ENCODE results near the gene EIF2B4. TPM values are rescaled to one million over a fixed set of nuclear protein-coding genes. Genes with fewer than 3 reads are reported as not detected.

The EIF2B4 gene
- polyA plus RNA-seq, 3 donors, result 29.5 to 42.3 (median 39.3) TPM

GRCh38 chr2:27398962-27399361, 28.8 kb upstream of the EIF2B4 start:
- Mint-ChIP-seq H3K4me3 (no peak overlapping the region), H3K27ac (peak overlapping the region in 3 of 7 donors; percentile 7 to 78 (median 65)), H3K36me3 (peaks cover 11 to 38% of the 10 kb centered on the region in 2 donors), H3K27me3 (ENCODE audit: low read depth in 3 of 3) (peaks cover 0 to 2% (median 2%) of the 10 kb centered on the region in 3 donors), H3K9me3 (no peaks in the 10 kb centered on the region), H3K4me1 (peaks cover 2% of the 10 kb centered on the region)
- H3K27ac ChIP-seq (ENCODE audit: low read depth in 1 of 2, low read length in 2 of 2), result no peak overlapping the region
- peaks cover 3 to 22% of the 10 kb centered on the region in 2 donors for H3K36me3 ChIP-seq (replicated peaks in 1 of 2; ENCODE audit: control insufficient read depth in 1 of 2, insufficient read depth in 2 of 2, low read length in 2 of 2)
- H3K4me1 ChIP-seq (ENCODE audit: control insufficient read depth in 1 of 2, insufficient read depth in 2 of 2, low read length in 2 of 2), result no peaks in the 10 kb centered on the region
- no peaks in the 10 kb centered on the region for H3K27me3 ChIP-seq (ENCODE audit: control insufficient read depth in 2 of 2, insufficient read depth in 2 of 2, low read length in 2 of 2)
- H3K4me3 ChIP-seq (replicated peaks in 1 of 3; ENCODE audit: low read depth in 2 of 3, low read length in 3 of 3), result no peak overlapping the region
- no peak overlapping the region for H3K9ac ChIP-seq (ENCODE audit: insufficient read depth, low read length, poor library complexity, severe bottlenecking)
- peaks cover 100% of the 10 kb centered on the region for H3K79me2 ChIP-seq (ENCODE audit: insufficient read depth, low read length)
- no peak for DNase-seq
- H4K20me1 ChIP-seq (ENCODE audit: insufficient read depth, low read length), result peaks cover 56% of the 10 kb centered on the region
- intact Hi-C loops (cut with micrococcal nuclease), result no loop called here
- 100% methylated on average over 3 of the region's 5 CpGs for WGBS (ENCODE audit: insufficient coverage)
- H2AFZ ChIP-seq (ENCODE audit: insufficient read depth, low read depth, low read length, poor library complexity, severe bottlenecking), result no peak overlapping the region
- H3K9me3 ChIP-seq (replicated peaks in 1 of 2; ENCODE audit: control insufficient read depth in 1 of 2, insufficient read depth in 1 of 2, low read length in 2 of 2), result no peaks in the 10 kb centered on the region
- H3K4me2 ChIP-seq (replicated peaks; ENCODE audit: extremely low read depth, low read length, poor library complexity, severe bottlenecking), result no peak overlapping the region
- no peak for TF ChIP-seq CTCF (IDR thresholded peaks at IDR 0.05)

- H2AFZ ChIP-seq (ENCODE audit: insufficient read depth, low read depth, low read length, poor library complexity, severe bottlenecking), result no peak overlapping the region
- peaks cover 26% of the 10 kb centered on the region for H4K20me1 ChIP-seq (ENCODE audit: insufficient read depth, low read length)
- H3K27ac Mint-ChIP-seq, result peak overlapping the region in 1 of 7 donors; percentile 36
- DNase-seq, result no peak
- no peaks in the 10 kb centered on the region for H3K4me1 Mint-ChIP-seq
- no peak for TF ChIP-seq CTCF (IDR thresholded peaks at IDR 0.05)
- H3K27me3 ChIP-seq (ENCODE audit: control insufficient read depth in 2 of 2, insufficient read depth in 2 of 2, low read length in 2 of 2), result no peaks in the 10 kb centered on the region
- no peak overlapping the region for H3K4me2 ChIP-seq (replicated peaks; ENCODE audit: extremely low read depth, low read length, poor library complexity, severe bottlenecking)
- H3K9me3 ChIP-seq (replicated peaks in 1 of 2; ENCODE audit: control insufficient read depth in 1 of 2, insufficient read depth in 1 of 2, low read length in 2 of 2), result no peaks in the 10 kb centered on the region
- H3K36me3 ChIP-seq (replicated peaks in 1 of 2; ENCODE audit: control insufficient read depth in 1 of 2, insufficient read depth in 2 of 2, low read length in 2 of 2), result peaks cover 7 to 28% of the 10 kb centered on the region in 2 donors
- no peak overlapping the region for H3K4me3 ChIP-seq (replicated peaks in 1 of 3; ENCODE audit: low read depth in 2 of 3, low read length in 3 of 3)
- H3K79me2 ChIP-seq (ENCODE audit: insufficient read depth, low read length), result peaks cover 99% of the 10 kb centered on the region
- no peaks in the 10 kb centered on the region for H3K4me1 ChIP-seq (ENCODE audit: control insufficient read depth in 1 of 2, insufficient read depth in 2 of 2, low read length in 2 of 2)
- 98% methylated on average over 25 of the region's 33 CpGs for WGBS (ENCODE audit: insufficient coverage)
- no peak overlapping the region for H3K27ac ChIP-seq (ENCODE audit: low read depth in 1 of 2, low read length in 2 of 2)
- no peak overlapping the region for H3K9ac ChIP-seq (ENCODE audit: insufficient read depth, low read length, poor library complexity, severe bottlenecking)
- intact Hi-C loops (cut with micrococcal nuclease), result no loop called here
- no peaks in the 10 kb centered on the region for H3K27me3 Mint-ChIP-seq (ENCODE audit: low read depth in 3 of 3)
- H3K4me3 Mint-ChIP-seq, result no peak overlapping the region
- H3K9me3 Mint-ChIP-seq, result no peaks in the 10 kb centered on the region
- H3K36me3 Mint-ChIP-seq, result peaks cover 15 to 41% of the 10 kb centered on the region in 2 donors
Observed at GRCh38 chr2:27393225-27393624, 23.1 kb upstream of the EIF2B4 start.

Data from CD14-positive monocyte (primary cell).